Activated CD4-positive, alpha-beta T cell treated with anti-CD3 and anti-CD28 coated beads, Interleukin-2, amount 50 U/mL, for 4 hours (primary cell): ENCODE measurements around the gene TTC33.
"Not testable (repeated sequence)": the region's sequence is repeated elsewhere in the genome, so short reads cannot be mapped to it uniquely, and the experiment has no call there.

Experiments
- DNase-seq, 2 experiments: peaks; one replicate each; pipeline ENCODE4 v3.0.0-alpha.2; 2020

The TTC33 gene

GRCh38 chr5:40678460-40679147, 77.2 kb downstream of the TTC33 start:
- no peak for DNase-seq

GRCh38 chr5:40678026-40678425, 77.7 kb downstream of the TTC33 start:
- DNase-seq: no peak

GRCh38 chr5:40677456-40677855, 78.3 kb downstream of the TTC33 start:
- DNase-seq: no peak

- no peak for DNase-seq
Observed at GRCh38 chr5:40676613-40677343, 79.0 kb downstream of the TTC33 start.

- peak in 1 of 2 experiments; percentile 20 for DNase-seq
Observed at GRCh38 chr5:40675396-40676133, 80.2 kb downstream of the TTC33 start.

- DNase-seq: no peak
Observed at GRCh38 chr5:40674661-40675235, 81.0 kb downstream of the TTC33 start.

GRCh38 chr5:40672425-40672824, 83.3 kb downstream of the TTC33 start:
- no peak for DNase-seq

GRCh38 chr5:40669606-40670390, 86.0 kb downstream of the TTC33 start:
- no peak for DNase-seq

- DNase-seq: no peak
Observed at GRCh38 chr5:40667161-40667663, 88.5 kb downstream of the TTC33 start.

- DNase-seq: no peak
Observed at GRCh38 chr5:40666657-40667056, 89.1 kb downstream of the TTC33 start.

- no peak for DNase-seq
Observed at GRCh38 chr5:40665635-40666298, 90.0 kb downstream of the TTC33 start.

GRCh38 chr5:40660751-40661150, 95.0 kb downstream of the TTC33 start:
- DNase-seq: no peak

GRCh38 chr5:40656766-40657165, 99.0 kb downstream of the TTC33 start:
- no peak for DNase-seq

- not testable (repeated sequence) for DNase-seq
Observed at GRCh38 chr5:40656091-40656490, 99.7 kb downstream of the TTC33 start.

- no peak for DNase-seq
Observed at GRCh38 chr5:40655138-40655537, 100.6 kb downstream of the TTC33 start.

- DNase-seq: no peak
Observed at GRCh38 chr5:40654377-40654991, 101.3 kb downstream of the TTC33 start.

- DNase-seq: no peak
Observed at GRCh38 chr5:40653221-40654022, 102.3 kb downstream of the TTC33 start.

- no peak for DNase-seq
Observed at GRCh38 chr5:40652441-40653220, 103.1 kb downstream of the TTC33 start.

- no peak for DNase-seq
Observed at GRCh38 chr5:40651201-40651600, 104.6 kb downstream of the TTC33 start.
